Stimulated activated naive CD8-positive, alpha-beta T cell treated with anti-CD3 and anti-CD28 coated beads, Interleukin-15, Interleukin-2, amounts not matched to agents 100 ng/mL and 50 ng/mL, for 24 hours (primary cell): Measurements from ENCODE around the gene FCF1.
A peak's percentile ranks its signal among the peaks of the same experiment; 100 is the strongest.

Experiments used
- H3K27ac Mint-ChIP-seq: one replicate; pipeline ENCODE4 v1.8.0; 2021; ENCODE audit warnings: mild to moderate bottlenecking, mixed read lengths
- H3K27me3 Mint-ChIP-seq: one replicate; pipeline ENCODE4 v1.8.0; 2021; ENCODE audit warnings: mixed read lengths
- H3K36me3 Mint-ChIP-seq: one replicate; pipeline ENCODE4 v1.8.0; 2021; ENCODE audit warnings: low read depth, mixed read lengths
- H3K4me1 Mint-ChIP-seq: one replicate; pipeline ENCODE4 v1.8.0; 2021; ENCODE audit warnings: low read depth, mixed read lengths
- H3K4me3 Mint-ChIP-seq: one replicate; pipeline ENCODE4 v1.8.0; 2021; ENCODE audit warnings: mild to moderate bottlenecking, mixed read lengths
- H3K9me3 Mint-ChIP-seq: one replicate; pipeline ENCODE4 v1.8.0; 2021; ENCODE audit warnings: mixed read lengths

FCF1 gene

GRCh38 chr14:74685921-74686678, 26.8 kb upstream of the FCF1 start:
- Mint-ChIP-seq H3K36me3 (peaks cover 67% of the 10 kb centered on the region), H3K4me1 (peaks cover 29% of the 10 kb centered on the region), H3K9me3 (no peaks in the 10 kb centered on the region), H3K27ac (no peak overlapping the region), H3K27me3 (no peaks in the 10 kb centered on the region), H3K4me3 (no peak overlapping the region)

- peaks cover 45% of the 10 kb centered on the region for H3K36me3 Mint-ChIP-seq
- H3K27ac Mint-ChIP-seq, result no peak overlapping the region
- no peaks in the 10 kb centered on the region for H3K27me3 Mint-ChIP-seq
- H3K9me3 Mint-ChIP-seq, result no peaks in the 10 kb centered on the region
- H3K4me3 Mint-ChIP-seq, result no peak overlapping the region
- no peaks in the 10 kb centered on the region for H3K4me1 Mint-ChIP-seq
Observed at GRCh38 chr14:74691456-74691855, 21.5 kb upstream of the FCF1 start.

GRCh38 chr14:74693191-74693590, 19.8 kb upstream of the FCF1 start:
- Mint-ChIP-seq H3K27me3 (no peaks in the 10 kb centered on the region), H3K27ac (no peak overlapping the region), H3K36me3 (peaks cover 43% of the 10 kb centered on the region), H3K4me3 (no peak overlapping the region), H3K9me3 (no peaks in the 10 kb centered on the region), H3K4me1 (peaks cover 8% of the 10 kb centered on the region)

GRCh38 chr14:74695406-74695805, 17.5 kb upstream of the FCF1 start:
- Mint-ChIP-seq H3K27me3 (no peaks in the 10 kb centered on the region), H3K9me3 (no peaks in the 10 kb centered on the region), H3K4me1 (peaks cover 8% of the 10 kb centered on the region), H3K4me3 (no peak overlapping the region), H3K36me3 (peaks cover 43% of the 10 kb centered on the region), H3K27ac (peak overlapping the region; percentile 54)

GRCh38 chr14:74697011-74697410, 15.9 kb upstream of the FCF1 start:
- H3K4me3 Mint-ChIP-seq, result no peak overlapping the region
- no peaks in the 10 kb centered on the region for H3K9me3 Mint-ChIP-seq
- H3K27me3 Mint-ChIP-seq, result no peaks in the 10 kb centered on the region
- peaks cover 42% of the 10 kb centered on the region for H3K36me3 Mint-ChIP-seq
- peaks cover 8% of the 10 kb centered on the region for H3K4me1 Mint-ChIP-seq
- no peak overlapping the region for H3K27ac Mint-ChIP-seq

GRCh38 chr14:74697543-74697942, 15.4 kb upstream of the FCF1 start:
- Mint-ChIP-seq H3K36me3 (peaks cover 39% of the 10 kb centered on the region), H3K27me3 (no peaks in the 10 kb centered on the region), H3K9me3 (peaks cover under 1% of the 10 kb centered on the region), H3K4me1 (peaks cover 8% of the 10 kb centered on the region), H3K4me3 (no peak overlapping the region), H3K27ac (peak overlapping the region; percentile 45)

GRCh38 chr14:74697976-74698375, 15.0 kb upstream of the FCF1 start:
- Mint-ChIP-seq H3K4me3 (no peak overlapping the region), H3K9me3 (peaks cover 5% of the 10 kb centered on the region), H3K27ac (no peak overlapping the region)

GRCh38 chr14:74698465-74698864, 14.5 kb upstream of the FCF1 start:
- Mint-ChIP-seq H3K9me3 (peaks cover 7% of the 10 kb centered on the region), H3K27me3 (no peaks in the 10 kb centered on the region), H3K27ac (no peak overlapping the region), H3K36me3 (peaks cover 46% of the 10 kb centered on the region), H3K4me1 (peaks cover 14% of the 10 kb centered on the region), H3K4me3 (no peak overlapping the region)

More at GRCh38 chr14:74697976-74698375, 15.0 kb upstream of the FCF1 start:
- peaks cover 43% of the 10 kb centered on the region for H3K36me3 Mint-ChIP-seq
- H3K27me3 Mint-ChIP-seq, result no peaks in the 10 kb centered on the region
- H3K4me1 Mint-ChIP-seq, result peaks cover 13% of the 10 kb centered on the region

GRCh38 chr14:74702293-74702692, 10.7 kb upstream of the FCF1 start:
- H3K27me3 Mint-ChIP-seq, result no peaks in the 10 kb centered on the region
- no peak overlapping the region for H3K4me3 Mint-ChIP-seq
- peaks cover 48% of the 10 kb centered on the region for H3K36me3 Mint-ChIP-seq
- peaks cover 7% of the 10 kb centered on the region for H3K9me3 Mint-ChIP-seq
- H3K27ac Mint-ChIP-seq, result no peak overlapping the region
- H3K4me1 Mint-ChIP-seq, result peaks cover 27% of the 10 kb centered on the region

- no peaks in the 10 kb centered on the region for H3K27me3 Mint-ChIP-seq
- peaks cover 7% of the 10 kb centered on the region for H3K9me3 Mint-ChIP-seq
- H3K4me1 Mint-ChIP-seq, result peaks cover 22% of the 10 kb centered on the region
- H3K4me3 Mint-ChIP-seq, result no peak overlapping the region
- H3K36me3 Mint-ChIP-seq, result peaks cover 44% of the 10 kb centered on the region
- peak overlapping the region; percentile 47 for H3K27ac Mint-ChIP-seq
Observed at GRCh38 chr14:74703043-74703442, 9.9 kb upstream of the FCF1 start.

GRCh38 chr14:74704656-74705055, 8.3 kb upstream of the FCF1 start:
- H3K4me3 Mint-ChIP-seq, result no peak overlapping the region
- peaks cover 28% of the 10 kb centered on the region for H3K4me1 Mint-ChIP-seq
- H3K36me3 Mint-ChIP-seq, result peaks cover 37% of the 10 kb centered on the region
- H3K27me3 Mint-ChIP-seq, result no peaks in the 10 kb centered on the region
- no peak overlapping the region for H3K27ac Mint-ChIP-seq
- H3K9me3 Mint-ChIP-seq, result peaks cover 7% of the 10 kb centered on the region

GRCh38 chr14:74705613-74706500, 7.1 kb upstream of the FCF1 start:
- H3K9me3 Mint-ChIP-seq, result peaks cover 7% of the 10 kb centered on the region
- H3K27ac Mint-ChIP-seq, result peak overlapping the region; percentile 7
- peaks cover 39% of the 10 kb centered on the region for H3K4me1 Mint-ChIP-seq
- peaks cover 26% of the 10 kb centered on the region for H3K36me3 Mint-ChIP-seq
- H3K4me3 Mint-ChIP-seq, result no peak overlapping the region
- H3K27me3 Mint-ChIP-seq, result no peaks in the 10 kb centered on the region

- Mint-ChIP-seq H3K36me3 (peaks cover 11% of the 10 kb centered on the region), H3K27ac (no peak overlapping the region), H3K27me3 (no peaks in the 10 kb centered on the region), H3K4me1 (peaks cover 49% of the 10 kb centered on the region), H3K4me3 (no peak overlapping the region), H3K9me3 (no peaks in the 10 kb centered on the region)
Observed at GRCh38 chr14:74710480-74710879, 2.5 kb upstream of the FCF1 start.

GRCh38 chr14:74711651-74712050, 1.3 kb upstream of the FCF1 start:
- Mint-ChIP-seq H3K27me3 (no peaks in the 10 kb centered on the region), H3K9me3 (no peaks in the 10 kb centered on the region), H3K27ac (no peak overlapping the region), H3K4me1 (peaks cover 46% of the 10 kb centered on the region), H3K4me3 (peak overlapping the region; percentile 98), H3K36me3 (peaks cover 21% of the 10 kb centered on the region)

GRCh38 chr14:74713395-74713735, 421 bp downstream of the FCF1 start:
- Mint-ChIP-seq H3K27me3 (no peaks in the 10 kb centered on the region), H3K4me1 (peaks cover 46% of the 10 kb centered on the region), H3K4me3 (peak overlapping the region; percentile 98), H3K27ac (peak overlapping the region; percentile 97), H3K9me3 (no peaks in the 10 kb centered on the region), H3K36me3 (peaks cover 27% of the 10 kb centered on the region)
